Large intestine (tissue), 3 donors: ENCODE data around the gene TMEM267. TPM values are rescaled to one million over a fixed set of nuclear protein-coding genes. Genes with fewer than 3 reads are reported as not detected.
"Not testable (repeated sequence)": the region's sequence is repeated elsewhere in the genome, so short reads cannot be mapped to it uniquely, and the experiment has no call there.

Experiments
- DNase-seq, 2 donors: peaks; one replicate each; pipeline versions ENCODE4 v3.0.0 to v3.0.0-alpha.2; 2013
- H3K27ac ChIP-seq: one replicate; pipeline ENCODE4 v1.5.1; 2013; ENCODE audit warnings: low read length
- H3K27me3 ChIP-seq: 2 replicates; pipeline ENCODE4 v1.6.1; 2013; ENCODE audit warnings: low read length; ENCODE audit not compliant: control insufficient read depth, insufficient read depth
- H3K36me3 ChIP-seq: 2 replicates; pipeline ENCODE4 v1.6.1; 2013; ENCODE audit warnings: low read length; ENCODE audit not compliant: control insufficient read depth, insufficient read depth
- H3K4me1 ChIP-seq: one replicate; pipeline ENCODE4 v1.6.1; 2013; ENCODE audit warnings: low read length; ENCODE audit not compliant: control insufficient read depth, insufficient read depth
- H3K4me3 ChIP-seq: one replicate; pipeline ENCODE4 v1.5.1; 2013; ENCODE audit warnings: low read length
- H3K9me3 ChIP-seq: one replicate; pipeline ENCODE4 v1.6.1; 2013; ENCODE audit warnings: mild to moderate bottlenecking, low read depth, low read length, moderate library complexity; ENCODE audit not compliant: control insufficient read depth
- WGBS: methylation state at CpG from one replicate; pipeline ENCODE4 v1.1.5; 2013; ENCODE audit warnings: low lambda C conversion rate; ENCODE audit not compliant: insufficient coverage; 5-methylcytosine and 5-hydroxymethylcytosine counted together
- polyA plus RNA-seq: library from polyadenylated mRNA; unstranded; fragments of 120-200 nt; gene quantifications from one replicate; pipeline ENCODE4 v1.2.1, GENCODE V29; 2013

Gene TMEM267
- polyA plus RNA-seq, 1 donor, result 14.1 TPM

DNA sequence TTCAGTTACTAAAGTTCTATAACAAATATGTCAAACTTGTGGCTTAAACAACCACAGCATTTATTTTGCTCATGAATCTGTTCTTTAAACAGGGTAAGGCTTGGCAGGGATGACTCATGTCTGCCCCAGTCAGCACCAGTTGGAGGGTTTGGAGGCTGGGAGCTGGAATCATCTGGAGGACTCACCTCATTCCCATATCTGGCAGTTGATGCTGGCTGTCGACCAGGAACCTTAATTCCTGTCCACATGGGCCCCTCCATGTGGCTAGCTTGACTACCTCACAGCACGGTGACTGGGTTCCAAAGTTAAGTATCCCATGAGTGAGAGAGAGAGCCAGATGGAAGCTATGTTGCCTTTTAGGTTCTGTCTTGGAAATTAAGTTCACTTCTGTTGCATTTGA is 57.7 kb downstream of the TMEM267 start:
- Histone ChIP-seq H3K4me3 (no peak overlapping the region), H3K27ac (no peak overlapping the region), H3K36me3 (no peaks in the 10 kb centered on the region), H3K9me3 (no peaks in the 10 kb centered on the region), H3K27me3 (no peaks in the 10 kb centered on the region), H3K4me1 (peaks cover 11% of the 10 kb centered on the region)
- WGBS, result 100% methylated on average over 1 of the region's 2 CpGs
- DNase-seq, result no peak

DNA sequence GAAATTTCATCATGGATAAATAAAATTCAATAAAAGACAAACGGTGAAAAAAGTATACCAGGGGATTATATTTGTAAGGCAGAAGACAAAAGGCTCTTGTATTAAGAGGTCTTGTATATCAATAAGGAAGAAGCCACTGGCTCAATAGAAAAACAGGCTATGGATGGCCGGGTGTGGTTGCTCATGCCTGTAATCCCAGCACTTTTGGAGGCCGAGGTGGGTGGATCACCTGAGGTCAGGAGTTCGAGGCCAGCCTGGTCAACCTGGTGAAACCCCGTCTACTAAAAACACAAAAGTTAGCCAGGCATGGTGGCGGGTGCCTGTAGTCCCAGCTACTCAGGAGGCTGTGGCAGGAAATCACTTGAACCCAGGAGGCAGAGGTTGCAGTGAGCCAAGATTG is 60.6 kb downstream of the TMEM267 start:
- H3K9me3 ChIP-seq, H3K4me3 ChIP-seq, DNase-seq, H3K36me3 ChIP-seq, H3K27ac ChIP-seq, H3K27me3 ChIP-seq: not testable (repeated sequence)
- 88% methylated on average over 1 of the region's 6 CpGs for WGBS
- H3K4me1 ChIP-seq, result peaks cover 11% of the 10 kb centered on the region

DNA sequence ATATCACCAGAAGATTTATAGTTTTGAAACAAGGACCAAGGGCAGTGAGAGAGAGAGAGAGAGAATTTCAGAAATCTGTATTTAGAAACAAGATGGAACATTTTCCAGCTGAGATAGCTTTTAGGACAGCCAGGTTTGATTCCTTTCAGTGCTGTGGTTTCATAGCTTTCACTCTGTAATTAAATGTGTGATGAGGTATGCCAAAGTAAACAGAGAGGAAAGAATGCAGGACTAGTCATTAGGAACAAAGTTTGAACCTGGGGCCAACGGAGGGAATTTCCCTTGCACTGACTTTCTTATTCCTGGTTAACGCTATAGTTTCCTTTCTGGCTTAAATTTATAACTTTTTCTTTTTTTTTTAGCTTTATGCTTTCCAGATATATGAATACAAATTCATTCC is 61.5 kb downstream of the TMEM267 start:
- Histone ChIP-seq H3K27me3 (no peaks in the 10 kb centered on the region), H3K9me3 (no peaks in the 10 kb centered on the region), H3K36me3 (no peaks in the 10 kb centered on the region), H3K4me1 (peaks cover 11% of the 10 kb centered on the region), H3K4me3 (no peak overlapping the region), H3K27ac (peak overlapping the region; percentile 58)
- peak; percentile 72 to 84 for DNase-seq
- WGBS, result 20% methylated on average over 1 of the region's 2 CpGs

DNA sequence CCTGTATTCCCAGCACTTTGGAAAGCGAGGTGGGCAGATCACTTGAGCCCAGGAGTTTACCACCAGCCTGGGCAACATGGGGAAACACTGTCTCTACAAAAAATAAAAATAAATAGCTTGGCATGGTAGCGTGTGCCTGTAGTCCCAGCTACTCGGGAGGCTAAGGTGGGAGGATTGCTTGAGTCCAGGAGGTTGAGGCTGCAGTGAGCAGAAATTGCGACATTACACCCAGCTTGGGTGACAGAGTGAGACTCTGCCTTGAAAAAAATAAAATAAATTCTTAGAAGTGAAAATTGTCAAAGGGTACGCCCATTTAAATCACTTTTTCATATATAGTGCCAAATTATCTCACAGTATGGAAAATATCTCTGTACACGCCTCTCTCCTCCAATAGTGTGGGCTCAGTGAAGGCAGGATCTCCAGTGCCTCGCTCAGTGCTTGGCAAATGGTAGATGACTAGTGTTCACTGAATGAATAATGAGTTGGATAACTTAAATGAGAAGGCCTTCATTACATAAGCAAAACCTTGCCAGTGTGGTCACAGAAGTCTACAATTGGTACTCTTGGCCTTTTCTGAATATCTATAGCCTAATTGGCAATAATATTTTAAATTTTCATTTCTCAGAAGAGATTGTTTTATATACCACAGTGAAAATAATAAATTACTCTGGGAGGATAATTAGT is 62.1 kb downstream of the TMEM267 start:
- no peaks in the 10 kb centered on the region for H3K36me3 ChIP-seq
- H3K9me3 ChIP-seq, result no peaks in the 10 kb centered on the region
- H3K27ac ChIP-seq, result peak overlapping the region; percentile 58
- peaks cover 11% of the 10 kb centered on the region for H3K4me1 ChIP-seq
- 100% methylated on average over 1 of the region's 7 CpGs for WGBS
- H3K27me3 ChIP-seq, result no peaks in the 10 kb centered on the region
- no peak for DNase-seq
- H3K4me3 ChIP-seq, result no peak overlapping the region

DNA sequence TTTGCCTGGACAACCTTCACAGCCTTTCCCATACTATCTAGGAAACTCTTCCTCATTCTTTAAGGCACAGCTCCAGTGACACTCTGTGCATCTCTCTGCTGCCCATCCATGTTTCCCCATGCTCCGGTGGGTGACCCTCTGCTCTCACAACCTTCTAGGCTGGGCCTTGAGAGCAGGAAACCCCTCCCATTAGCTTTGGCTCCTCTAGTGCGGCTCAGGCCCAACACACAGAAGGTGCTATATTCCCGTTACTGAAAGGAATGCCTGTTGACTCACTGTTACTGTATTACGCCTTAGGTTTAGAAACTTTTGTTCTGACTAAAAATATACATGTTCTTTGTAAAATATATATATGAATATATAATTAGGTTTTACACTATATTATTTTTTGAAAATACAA is 63.4 kb downstream of the TMEM267 start:
- Histone ChIP-seq H3K27me3 (no peaks in the 10 kb centered on the region), H3K4me3 (no peak overlapping the region), H3K27ac (no peak overlapping the region), H3K9me3 (no peaks in the 10 kb centered on the region), H3K36me3 (no peaks in the 10 kb centered on the region), H3K4me1 (peaks cover 11% of the 10 kb centered on the region)
- no CpG with 5 or more reads among the region's 4 CpGs for WGBS
- no peak for DNase-seq

DNA sequence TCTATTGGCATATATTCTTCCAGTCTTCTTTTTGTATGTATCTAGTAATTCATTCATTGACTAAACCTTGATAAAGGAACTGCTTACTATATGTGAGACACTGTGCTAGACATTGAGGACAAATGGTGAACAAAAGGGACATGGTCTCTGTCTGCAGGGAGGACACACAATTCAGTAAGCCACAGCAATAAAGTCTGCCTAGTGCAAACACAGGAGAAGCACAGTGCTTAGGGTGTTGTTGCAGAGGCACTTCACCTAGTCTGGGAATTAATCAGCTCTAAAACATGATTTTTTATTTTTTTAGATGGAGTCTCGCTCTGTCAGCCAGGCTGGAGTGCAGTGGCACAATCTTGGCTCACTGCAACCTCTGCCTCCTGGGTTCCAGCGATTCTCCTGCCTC is 65.1 kb downstream of the TMEM267 start:
- Histone ChIP-seq H3K4me3 (no peak overlapping the region), H3K9me3 (no peaks in the 10 kb centered on the region), H3K27ac (no peak overlapping the region), H3K36me3 (no peaks in the 10 kb centered on the region), H3K27me3 (no peaks in the 10 kb centered on the region), H3K4me1 (peaks cover 11% of the 10 kb centered on the region)
- DNase-seq, result no peak
- WGBS, result no CpG with 5 or more reads among the region's 2 CpGs

DNA sequence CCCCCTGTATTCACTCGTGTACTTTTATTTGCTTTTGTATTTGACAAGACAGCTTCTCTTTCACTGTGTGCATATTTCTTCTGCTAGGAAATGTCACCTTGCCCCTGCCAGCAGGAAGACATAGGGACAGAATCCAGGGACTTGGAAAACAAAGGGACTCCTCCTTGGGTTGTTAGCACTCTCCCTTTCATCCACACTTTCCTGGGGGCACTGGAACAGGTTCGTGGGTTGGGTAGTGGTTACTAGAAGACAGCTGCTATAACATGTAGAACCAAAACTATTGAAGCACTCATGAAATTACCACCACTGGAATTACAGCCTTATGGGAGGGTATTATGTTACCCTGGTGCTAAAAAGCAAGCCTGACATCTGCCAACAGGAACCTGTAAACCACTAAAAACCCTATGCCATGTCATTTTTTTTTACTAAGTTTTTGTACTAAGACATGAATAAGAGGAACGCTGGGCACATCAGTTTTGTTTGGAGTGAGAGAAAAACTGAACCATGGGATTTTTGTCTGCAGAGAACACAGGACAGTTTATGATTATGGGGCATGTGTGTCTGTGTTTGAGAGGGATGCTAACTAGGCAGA is 66.8 kb downstream of the TMEM267 start:
- H3K27me3 ChIP-seq, result no peaks in the 10 kb centered on the region
- no peaks in the 10 kb centered on the region for H3K9me3 ChIP-seq
- H3K27ac ChIP-seq, result no peak overlapping the region
- 38% methylated on average over 1 of the region's 3 CpGs for WGBS
- H3K4me1 ChIP-seq, result peaks cover 11% of the 10 kb centered on the region
- H3K36me3 ChIP-seq, result no peaks in the 10 kb centered on the region
- no peak overlapping the region for H3K4me3 ChIP-seq
- no peak for DNase-seq

DNA sequence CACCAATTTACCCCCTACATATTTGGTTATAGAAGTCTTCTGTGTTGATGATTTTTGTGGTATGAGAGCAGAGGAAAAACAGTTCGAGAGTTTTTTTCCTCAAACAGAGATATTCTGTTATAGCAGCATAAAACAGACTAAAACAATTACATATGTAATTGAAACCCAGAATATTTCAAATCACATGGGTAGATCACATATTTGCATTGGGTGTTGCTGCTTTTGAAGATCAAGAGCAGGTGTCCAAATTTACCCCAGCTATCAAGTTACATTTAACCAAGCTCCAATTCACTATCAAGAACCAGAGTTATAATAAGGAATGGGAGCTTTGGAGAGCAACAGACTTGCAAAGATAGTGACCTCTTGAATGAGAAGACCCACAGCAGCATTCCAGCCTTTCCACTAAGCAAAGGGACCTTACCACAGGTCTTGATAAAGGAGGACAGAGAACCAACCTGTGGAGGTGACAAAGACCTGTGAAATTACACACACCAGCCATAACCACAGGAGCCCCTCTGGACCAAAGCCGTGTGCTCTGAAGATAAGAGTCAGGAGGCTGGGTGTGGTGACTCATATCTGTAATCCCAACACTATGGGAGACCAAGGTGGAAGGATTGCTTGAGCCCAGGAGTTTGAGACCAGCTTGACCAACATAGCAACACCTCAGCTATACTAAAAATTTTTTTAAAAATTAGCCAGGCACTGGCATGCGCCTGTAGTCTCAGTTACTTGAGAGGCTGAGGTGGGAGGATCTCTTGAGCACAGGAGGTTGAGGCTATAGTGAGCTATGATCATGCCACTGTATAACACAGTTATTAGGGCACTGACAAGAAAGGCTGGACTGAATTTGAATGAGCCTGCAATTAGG is 67.5 kb downstream of the TMEM267 start:
- DNase-seq, result peak; percentile 31 to 49
- Histone ChIP-seq H3K36me3 (no peaks in the 10 kb centered on the region), H3K27me3 (no peaks in the 10 kb centered on the region), H3K27ac (no peak overlapping the region), H3K4me1 (peaks cover 7% of the 10 kb centered on the region), H3K9me3 (no peaks in the 10 kb centered on the region), H3K4me3 (no peak overlapping the region)
- 100% methylated on average over 1 of the region's 3 CpGs for WGBS

DNA sequence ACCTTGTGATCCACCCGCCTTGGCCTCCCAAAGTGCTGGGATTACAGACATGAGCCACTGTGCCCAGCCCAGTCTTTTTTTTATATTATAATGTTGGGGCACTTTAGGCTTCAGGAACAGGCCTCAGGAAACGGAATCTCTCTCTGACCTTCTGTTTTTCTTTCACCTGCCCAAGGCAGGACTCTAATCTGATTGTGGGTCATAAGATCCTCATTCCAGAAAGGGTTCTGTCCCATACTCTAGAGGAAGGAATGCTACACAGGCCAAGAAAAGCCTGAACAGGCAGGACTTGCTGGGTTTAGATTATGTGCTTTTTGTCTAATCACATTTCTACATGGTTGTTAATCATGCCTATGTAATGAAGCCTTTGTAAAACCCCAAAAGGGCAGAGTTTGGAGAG is 69.7 kb downstream of the TMEM267 start:
- no CpG with 5 or more reads among the region's 2 CpGs for WGBS
- H3K9me3 ChIP-seq, result no peaks in the 10 kb centered on the region
- no peak overlapping the region for H3K27ac ChIP-seq
- no peaks in the 10 kb centered on the region for H3K36me3 ChIP-seq
- H3K27me3 ChIP-seq, result no peaks in the 10 kb centered on the region
- peaks cover 10% of the 10 kb centered on the region for H3K4me1 ChIP-seq
- no peak for DNase-seq
- no peak overlapping the region for H3K4me3 ChIP-seq

DNA sequence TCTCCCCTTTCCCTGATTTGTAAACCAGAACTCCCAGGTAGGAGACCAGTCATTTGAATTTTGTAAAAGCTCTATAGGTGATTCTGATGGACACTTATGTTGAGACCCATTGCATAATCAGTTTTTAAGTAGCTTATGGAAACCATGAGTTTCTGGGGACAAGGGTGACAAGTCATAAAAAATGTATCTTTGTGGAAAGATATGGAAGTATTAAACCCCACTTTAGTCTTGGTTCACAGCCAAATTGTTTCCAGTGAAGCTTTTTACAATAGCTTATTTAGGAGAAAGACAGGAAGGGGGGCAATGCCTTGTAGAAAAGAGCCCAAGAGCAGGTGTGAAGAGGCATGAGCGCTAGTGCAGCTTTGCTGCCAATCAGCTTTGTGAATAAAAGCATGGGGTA is 71.0 kb downstream of the TMEM267 start:
- no peaks in the 10 kb centered on the region for H3K27me3 ChIP-seq
- H3K4me1 ChIP-seq, result peaks cover 10% of the 10 kb centered on the region
- no peak overlapping the region for H3K27ac ChIP-seq
- WGBS, result 40% methylated on average over 1 of the region's 1 CpG
- H3K9me3 ChIP-seq, result no peaks in the 10 kb centered on the region
- no peaks in the 10 kb centered on the region for H3K36me3 ChIP-seq
- H3K4me3 ChIP-seq, result no peak overlapping the region
- peak in 1 of 2 donors; percentile 61 for DNase-seq
